ENCODE measurements around the gene LRRC1. TPM values are rescaled to one million over a fixed set of nuclear protein-coding genes. Genes with fewer than 3 reads are reported as not detected.

LRRC1 gene
- total and polyA plus RNA-seq, 10 of the 15 experiments (the other 5 are each of a cell fraction or from before 2014, with no cell fraction given): 0.35 to 9.3 (median 0.63) TPM

GRCh38 chr6:53879608-53880007 lies 84.8 kb downstream of the LRRC1 start:
- no peak overlapping the region for H3K4me2 ChIP-seq (ENCODE audit: control insufficient read depth, insufficient read depth)
- intact Hi-C loops (cut with micrococcal nuclease; ENCODE audit: unreplicated experiment) (no loop called here), in situ Hi-C loops (cut with MboI) (no loop called here)
- H3K36me3 ChIP-seq (ENCODE audit: control insufficient read depth in 2 of 2, insufficient read depth in 2 of 2, low read length in 1 of 2): no peaks in the 10 kb centered on the region
- no peak for TF ChIP-seq RUNX3 (IDR thresholded peaks at IDR 0.05; ENCODE audit: low read length)
- TF ChIP-seq, protein P1, sequence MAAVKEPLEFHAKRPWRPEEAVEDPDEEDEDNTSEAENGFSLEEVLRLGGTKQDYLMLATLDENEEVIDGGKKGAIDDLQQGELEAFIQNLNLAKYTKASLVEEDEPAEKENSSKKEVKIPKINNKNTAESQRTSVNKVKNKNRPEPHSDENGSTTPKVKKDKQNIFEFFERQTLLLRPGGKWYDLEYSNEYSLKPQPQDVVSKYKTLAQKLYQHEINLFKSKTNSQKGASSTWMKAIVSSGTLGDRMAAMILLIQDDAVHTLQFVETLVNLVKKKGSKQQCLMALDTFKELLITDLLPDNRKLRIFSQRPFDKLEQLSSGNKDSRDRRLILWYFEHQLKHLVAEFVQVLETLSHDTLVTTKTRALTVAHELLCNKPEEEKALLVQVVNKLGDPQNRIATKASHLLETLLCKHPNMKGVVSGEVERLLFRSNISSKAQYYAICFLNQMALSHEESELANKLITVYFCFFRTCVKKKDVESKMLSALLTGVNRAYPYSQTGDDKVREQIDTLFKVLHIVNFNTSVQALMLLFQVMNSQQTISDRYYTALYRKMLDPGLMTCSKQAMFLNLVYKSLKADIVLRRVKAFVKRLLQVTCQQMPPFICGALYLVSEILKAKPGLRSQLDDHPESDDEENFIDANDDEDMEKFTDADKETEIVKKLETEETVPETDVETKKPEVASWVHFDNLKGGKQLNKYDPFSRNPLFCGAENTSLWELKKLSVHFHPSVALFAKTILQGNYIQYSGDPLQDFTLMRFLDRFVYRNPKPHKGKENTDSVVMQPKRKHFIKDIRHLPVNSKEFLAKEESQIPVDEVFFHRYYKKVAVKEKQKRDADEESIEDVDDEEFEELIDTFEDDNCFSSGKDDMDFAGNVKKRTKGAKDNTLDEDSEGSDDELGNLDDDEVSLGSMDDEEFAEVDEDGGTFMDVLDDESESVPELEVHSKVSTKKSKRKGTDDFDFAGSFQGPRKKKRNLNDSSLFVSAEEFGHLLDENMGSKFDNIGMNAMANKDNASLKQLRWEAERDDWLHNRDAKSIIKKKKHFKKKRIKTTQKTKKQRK (IDR thresholded peaks at IDR 0.05; ENCODE audit: low read depth, low read length): no peak
- TF ChIP-seq HDAC2 (IDR thresholded peaks at IDR 0.05): no peak
- TF ChIP-seq CHD1 (IDR thresholded peaks at IDR 0.05; ENCODE audit: low read depth, low read length): no peak
- no peak for TF ChIP-seq ASH2L (IDR thresholded peaks at IDR 0.05; ENCODE audit: borderline replicate concordance, low read depth)
- H3K9ac ChIP-seq (ENCODE audit: control insufficient read depth, insufficient read depth, low read length): no peak overlapping the region
- BruUV-seq (replicated peaks): no TSS peak
- no peak overlapping the region for H3K4me3 ChIP-seq
- SMC1A ChIA-PET (ENCODE audit: uncharacterized antibody, unreplicated experiment): no interaction called here
- RAD21 ChIA-PET (ENCODE audit: unreplicated experiment): no interaction called here
- CTCF ChIA-PET: interaction anchor here (1.1 kb wide), 1 partner anchor 76 kb away, joined by 4 read pairs; no protein-coding TSS in a partner anchor
- no peaks in the 10 kb centered on the region for H3K27me3 ChIP-seq (replicated peaks in 1 of 2; ENCODE audit: control insufficient read depth in 2 of 2, insufficient read depth in 2 of 2, low read length in 1 of 2)
- no peaks in the 10 kb centered on the region for H3K79me2 ChIP-seq (ENCODE audit: control insufficient read depth, insufficient read depth, low read length)
- no peak overlapping the region for H2AFZ ChIP-seq (ENCODE audit: control insufficient read depth, low read depth, low read length)
- FAIRE-seq (no peak), DNase-seq (ENCODE audit: low read depth, low spot score) (no peak), ATAC-seq (no peak)
- H4K20me1 ChIP-seq (ENCODE audit: control insufficient read depth, insufficient read depth): no peaks in the 10 kb centered on the region
- POLR2A ChIA-PET: no interaction called here
- WGBS (ENCODE audit: insufficient coverage, insufficient replicate concordance, low lambda C conversion rate, missing lambda C conversion rate): 0% methylated on average over 4 of the region's 4 CpGs
- no peaks in the 10 kb centered on the region for H3K4me1 ChIP-seq (ENCODE audit: control insufficient read depth, insufficient read depth, low read length)
- no peak overlapping the region for H3K27ac ChIP-seq (ENCODE audit: control insufficient read depth, insufficient read depth)
- H3K9me3 ChIP-seq (replicated peaks; ENCODE audit: control insufficient read depth, insufficient read depth, low read length): no peaks in the 10 kb centered on the region

- no peak for FAIRE-seq
- SMC1A ChIA-PET (ENCODE audit: uncharacterized antibody, unreplicated experiment): interaction anchor here (0.8 kb wide), 1 partner anchor 56 kb away, joined by 3 read pairs; no protein-coding TSS in a partner anchor
- TF ChIP-seq ESRRA (IDR thresholded peaks at IDR 0.05; ENCODE audit: low read length): no peak
- no peak for TF ChIP-seq TCF12 (IDR thresholded peaks at IDR 0.05; ENCODE audit: low read depth, low read length)
- no peak for TF ChIP-seq CEBPB (IDR thresholded peaks at IDR 0.05; ENCODE audit: borderline replicate concordance in 1 of 2, low read depth in 2 of 2, low read length in 2 of 2)
- no peak for TF ChIP-seq NR2F1 (conservative IDR thresholded peaks at IDR 0.05)
- no peak for TF ChIP-seq MTA2 (IDR thresholded peaks at IDR 0.05; ENCODE audit: low read depth)
- TF ChIP-seq, protein P2, sequence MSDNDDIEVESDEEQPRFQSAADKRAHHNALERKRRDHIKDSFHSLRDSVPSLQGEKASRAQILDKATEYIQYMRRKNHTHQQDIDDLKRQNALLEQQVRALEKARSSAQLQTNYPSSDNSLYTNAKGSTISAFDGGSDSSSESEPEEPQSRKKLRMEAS (IDR thresholded peaks at IDR 0.05; ENCODE audit: low read depth, low read length): no peak
- no peak for TF ChIP-seq BHLHE40 (IDR thresholded peaks at IDR 0.05; ENCODE audit: borderline replicate concordance in 1 of 2, low read depth in 2 of 2, low read length in 1 of 2)
- TF ChIP-seq, protein P3, sequence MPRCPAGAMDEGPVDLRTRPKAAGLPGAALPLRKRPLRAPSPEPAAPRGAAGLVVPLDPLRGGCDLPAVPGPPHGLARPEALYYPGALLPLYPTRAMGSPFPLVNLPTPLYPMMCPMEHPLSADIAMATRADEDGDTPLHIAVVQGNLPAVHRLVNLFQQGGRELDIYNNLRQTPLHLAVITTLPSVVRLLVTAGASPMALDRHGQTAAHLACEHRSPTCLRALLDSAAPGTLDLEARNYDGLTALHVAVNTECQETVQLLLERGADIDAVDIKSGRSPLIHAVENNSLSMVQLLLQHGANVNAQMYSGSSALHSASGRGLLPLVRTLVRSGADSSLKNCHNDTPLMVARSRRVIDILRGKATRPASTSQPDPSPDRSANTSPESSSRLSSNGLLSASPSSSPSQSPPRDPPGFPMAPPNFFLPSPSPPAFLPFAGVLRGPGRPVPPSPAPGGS (IDR thresholded peaks at IDR 0.05; ENCODE audit: borderline replicate concordance, insufficient read depth, low read depth, low read length, poor library complexity, severe bottlenecking): no peak
- no peak for TF ChIP-seq RBBP5 (conservative IDR thresholded peaks at IDR 0.05)
- no TSS peak for BruUV-seq (replicated peaks)
- CTCF ChIA-PET: no interaction called here
- RAD21 ChIA-PET (ENCODE audit: unreplicated experiment): no interaction called here
- Histone ChIP-seq H2AFZ (ENCODE audit: control insufficient read depth, low read depth, low read length) (no peak overlapping the region), H3K27me3 (replicated peaks in 1 of 2; ENCODE audit: control insufficient read depth in 2 of 2, insufficient read depth in 2 of 2, low read length in 1 of 2) (no peaks in the 10 kb centered on the region), H3K9me3 (replicated peaks; ENCODE audit: control insufficient read depth, insufficient read depth, low read length) (no peaks in the 10 kb centered on the region), H3K4me3 (no peak overlapping the region), H3K4me2 (ENCODE audit: control insufficient read depth, insufficient read depth) (no peak overlapping the region), H4K20me1 (ENCODE audit: control insufficient read depth, insufficient read depth) (no peaks in the 10 kb centered on the region), H3K79me2 (ENCODE audit: control insufficient read depth, insufficient read depth, low read length) (no peaks in the 10 kb centered on the region), H3K9ac (ENCODE audit: control insufficient read depth, insufficient read depth, low read length) (no peak overlapping the region), H3K4me1 (ENCODE audit: control insufficient read depth, insufficient read depth, low read length) (no peaks in the 10 kb centered on the region), H3K36me3 (ENCODE audit: control insufficient read depth in 2 of 2, insufficient read depth in 2 of 2, low read length in 1 of 2) (no peaks in the 10 kb centered on the region), H3K27ac (ENCODE audit: control insufficient read depth, insufficient read depth) (no peak overlapping the region)
- 50% methylated on average over 2 of the region's 2 CpGs for WGBS (ENCODE audit: insufficient coverage, insufficient replicate concordance, low lambda C conversion rate, missing lambda C conversion rate)
- no peak for DNase-seq (ENCODE audit: low read depth, low spot score)
- POLR2A ChIA-PET: no interaction called here
- ATAC-seq: no peak
- intact Hi-C loops (cut with micrococcal nuclease; ENCODE audit: unreplicated experiment): no loop called here
- in situ Hi-C loops (cut with MboI): no loop called here
These were observed 92.5 kb downstream of the LRRC1 start for GRCh38 chr6:53887316-53887715.

Measured in GM12878 (cell line).